Heart right ventricle (tissue), 16 donors: Measurements from ENCODE around the gene PADI4. TPM values are rescaled to one million over a fixed set of nuclear protein-coding genes. Genes with fewer than 3 reads are reported as not detected.

Source experiments
- ATAC-seq, 8 donors: fragments of 200-7000 bp; cut with Tn5 transposase; one replicate each; pipeline ENCODE4 v1.9.1; 2020; ENCODE audit warnings: mild to moderate bottlenecking in 8 of 8, moderate library complexity in 8 of 8, moderate number of reproducible peaks in 1 of 8
- DNase-seq, 2 donors: peaks; one replicate each; pipeline ENCODE4 v3.0.0-alpha.2; 2020
- H3K27ac ChIP-seq, 10 donors: fragments of 200-600 bp; sonication (generic) in 2 of 10; one replicate each; pipeline versions ENCODE4 v1.5.0 to v1.8.0; 2020 to 2022; ENCODE audit warnings: mild to moderate bottlenecking in 3 of 10
- H3K27me3 ChIP-seq, 7 donors: fragments of 200-600 bp; one replicate each; pipeline ENCODE4 v1.8.0; 2021 to 2022; ENCODE audit warnings: mild to moderate bottlenecking in 2 of 7
- H3K36me3 ChIP-seq, 9 donors: fragments of 200-600 bp; sonication (generic) in 1 of 9; one replicate each; pipeline versions ENCODE4 v1.5.0 to v1.8.0; 2020 to 2022; ENCODE audit warnings: mild to moderate bottlenecking in 2 of 9
- H3K4me1 ChIP-seq, 9 donors: fragments of 200-600 bp; sonication (generic) in 1 of 9; one replicate each; pipeline versions ENCODE4 v1.5.0 to v1.8.0; 2020 to 2022; ENCODE audit warnings: mild to moderate bottlenecking in 4 of 9
- H3K4me3 ChIP-seq, 10 donors: fragments of 200-600 bp; sonication (generic) in 2 of 10; one replicate each; pipeline versions ENCODE4 v1.5.0 to v1.8.0; 2020 to 2022; ENCODE audit warnings: mild to moderate bottlenecking in 7 of 10, moderate library complexity in 2 of 10
- H3K9me3 ChIP-seq, 11 donors: fragments of 200-600 bp in 10 of 11; sonication (generic) in 2 of 11; one replicate each; pipeline versions ENCODE4 v1.5.0 to v1.8.0; 2013 to 2022; ENCODE audit warnings: mild to moderate bottlenecking in 2 of 11, control low read depth in 1 of 11, moderate library complexity in 1 of 11
- WGBS, 2 donors: extraction: QIAGEN DNeasy Blood & Tissue Kit; methylation state at CpG; one replicate each; pipeline ENCODE4 v1.1.7; 2013; ENCODE audit warnings: inconsistent platforms in 1 of 2; 5-methylcytosine and 5-hydroxymethylcytosine counted together
- intact Hi-C, 10 donors: fragments of 100-400 bp; cut with DNase I; formaldehyde crosslinking; loops; one replicate each; pipeline versions ENCODE4 v1.11.1 to v1.14.2; 2022
- polyA plus RNA-seq, 2 donors: library from polyadenylated mRNA; stranded (reverse); fragments of 200-250 nt; gene quantifications; one replicate each; pipeline ENCODE4 v1.2.3, GENCODE V29; 2013
- total RNA-seq, 10 donors: library from RNA; stranded (reverse); fragmentation: NEBNext Ultra II Directional in 3 of 10; extraction: Animal tissue kit (Norgen Biotek cat#: 25700) in 3 of 10; gene quantifications; one replicate each; pipeline versions ENCODE4 v1.2.1 to v1.2.4, GENCODE V29; 2021 to 2023
- TF ChIP-seq, protein P1 (sequence below), 9 donors: fragments of 200-600 bp; sonication (generic) in 2 of 9; IDR thresholded peaks; one replicate each; pipeline versions ENCODE4 v1.5.0 to v1.8.0; 2021 to 2022; ENCODE audit warnings: antibody characterized with exemption in 9 of 9, mild to moderate bottlenecking in 5 of 9, moderate library complexity in 1 of 9
- donor health status: Arrhythmogenic right ventricular cardiomyopathy.
- donor health status: ischemic (EF 13 %, LVEDD 7.1; RV severe dilation, severe dysfunction).
- donor health status: healthy with polysubstance abuse.
- donor health status: DM: no; HTN: yes; CAD: no.
- donor health status: DM: no; HTN: no; CAD: no.
- donor health status: ischemic (EF 25% LVEDD 6.9; RV normal size, moderate dysfunction).
- donor health status: ischemic (EF 25% LVEDD 5.7; RV mildly dilated, moderate dysfunction).
- donor health status: healthy.
- donor health status: DM: yes; HTN: yes; CAD: no.
- donor health status: Ischemic cardiomyopathy.
- donor health status: ischemic (EF 35%, LVEDD 5.7; RV mildly dilated, moderate dysfunction).
- donor health status: nonischemic (EF 11% LVEDD 7.7; RV severe dilation, severe dysfunction).
- donor health status: DM: yes; HTN: yes; CAD: no.
- donor health status: PGD.
- donor health status: ischemic (EF 29% LVEDD 5.4; RV normal size, mild dysfunction).
- donor health status: nonischemic (EF 23%, LVEDD 6.1; RV moderate dilation, normal function).

The PADI4 gene
- total and polyA plus RNA-seq, 12 donors: 0.06 to 3.0 (median 0.61) TPM; not detected in 2

DNA sequence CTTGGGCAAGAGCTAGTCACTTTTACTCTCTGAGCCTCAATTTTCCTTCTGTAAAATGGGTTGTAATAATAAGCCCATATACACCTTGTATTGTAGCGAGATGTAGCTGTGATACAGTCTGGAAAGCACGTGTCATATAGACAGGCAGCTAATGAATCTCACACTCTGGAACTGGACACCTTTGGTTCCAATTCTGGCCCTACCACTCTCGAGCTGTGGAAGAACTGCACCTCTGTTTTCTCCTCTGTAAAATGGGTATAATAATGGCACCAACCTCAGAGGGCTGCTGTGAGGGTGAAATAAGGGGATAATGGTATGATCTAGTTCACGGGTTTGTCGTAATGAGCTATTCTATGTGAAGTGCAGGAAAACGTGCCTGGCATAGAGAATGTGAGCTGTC, 668 bp upstream of the PADI4 start:
- WGBS, 2 donors: 87% methylated on average over 6 of the region's 6 CpGs
- Histone ChIP-seq H3K9me3 (peaks cover 0 to 12% (median 1%) of the 10 kb centered on the region in 11 donors), H3K4me1 (peaks cover 0 to 4% (median 0%) of the 10 kb centered on the region in 9 donors), H3K27me3 (peaks cover 0 to 68% (median 51%) of the 10 kb centered on the region in 7 donors), H3K4me3 (no peak overlapping the region), H3K27ac (peak overlapping the region in 1 of 10 donors; percentile 49), H3K36me3 (no peaks in the 10 kb centered on the region)
- intact Hi-C loops: no loop called here
- DNase-seq (no peak), ATAC-seq (no peak)
- TF ChIP-seq, protein P1, sequence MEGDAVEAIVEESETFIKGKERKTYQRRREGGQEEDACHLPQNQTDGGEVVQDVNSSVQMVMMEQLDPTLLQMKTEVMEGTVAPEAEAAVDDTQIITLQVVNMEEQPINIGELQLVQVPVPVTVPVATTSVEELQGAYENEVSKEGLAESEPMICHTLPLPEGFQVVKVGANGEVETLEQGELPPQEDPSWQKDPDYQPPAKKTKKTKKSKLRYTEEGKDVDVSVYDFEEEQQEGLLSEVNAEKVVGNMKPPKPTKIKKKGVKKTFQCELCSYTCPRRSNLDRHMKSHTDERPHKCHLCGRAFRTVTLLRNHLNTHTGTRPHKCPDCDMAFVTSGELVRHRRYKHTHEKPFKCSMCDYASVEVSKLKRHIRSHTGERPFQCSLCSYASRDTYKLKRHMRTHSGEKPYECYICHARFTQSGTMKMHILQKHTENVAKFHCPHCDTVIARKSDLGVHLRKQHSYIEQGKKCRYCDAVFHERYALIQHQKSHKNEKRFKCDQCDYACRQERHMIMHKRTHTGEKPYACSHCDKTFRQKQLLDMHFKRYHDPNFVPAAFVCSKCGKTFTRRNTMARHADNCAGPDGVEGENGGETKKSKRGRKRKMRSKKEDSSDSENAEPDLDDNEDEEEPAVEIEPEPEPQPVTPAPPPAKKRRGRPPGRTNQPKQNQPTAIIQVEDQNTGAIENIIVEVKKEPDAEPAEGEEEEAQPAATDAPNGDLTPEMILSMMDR (IDR thresholded peaks at IDR 0.05): no peak

DNA sequence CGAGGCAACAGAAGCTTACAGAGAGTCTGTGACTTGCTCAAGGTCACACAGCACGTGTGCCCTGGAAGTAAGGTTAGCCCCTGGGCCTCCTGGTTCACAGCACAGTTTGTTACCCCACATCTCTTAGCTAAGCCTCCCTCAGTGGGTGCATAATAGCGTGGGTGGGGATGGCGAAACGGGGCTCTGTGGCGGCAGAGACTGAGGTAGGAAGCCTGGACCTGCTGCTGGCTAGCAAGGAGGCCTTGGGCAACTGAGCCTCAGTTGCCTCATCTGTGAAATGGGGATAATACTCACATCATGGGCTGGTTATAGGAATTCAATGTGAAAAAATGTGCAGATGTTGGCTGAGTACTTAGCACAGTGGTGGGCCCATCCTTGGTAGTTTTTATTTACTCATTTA, 596 bp downstream of the PADI4 start:
- no peaks in the 10 kb centered on the region for H3K9me3 ChIP-seq
- peaks cover 0 to 81% (median 54%) of the 10 kb centered on the region in 7 donors for H3K27me3 ChIP-seq
- H3K36me3 ChIP-seq: no peaks in the 10 kb centered on the region
- peak overlapping the region in 1 of 10 donors; percentile 61 for H3K27ac ChIP-seq
- DNase-seq (no peak), ATAC-seq (no peak)
- TF ChIP-seq, protein P1 (IDR thresholded peaks at IDR 0.05): no peak
- peak overlapping the region in 1 of 10 donors; percentile 29 for H3K4me3 ChIP-seq
- H3K4me1 ChIP-seq: peaks cover 0 to 1% (median 0%) of the 10 kb centered on the region in 9 donors
- intact Hi-C loops: no loop called here
- 57 to 61% methylated on average over 6 of the region's 6 CpGs for WGBS, 2 donors

DNA sequence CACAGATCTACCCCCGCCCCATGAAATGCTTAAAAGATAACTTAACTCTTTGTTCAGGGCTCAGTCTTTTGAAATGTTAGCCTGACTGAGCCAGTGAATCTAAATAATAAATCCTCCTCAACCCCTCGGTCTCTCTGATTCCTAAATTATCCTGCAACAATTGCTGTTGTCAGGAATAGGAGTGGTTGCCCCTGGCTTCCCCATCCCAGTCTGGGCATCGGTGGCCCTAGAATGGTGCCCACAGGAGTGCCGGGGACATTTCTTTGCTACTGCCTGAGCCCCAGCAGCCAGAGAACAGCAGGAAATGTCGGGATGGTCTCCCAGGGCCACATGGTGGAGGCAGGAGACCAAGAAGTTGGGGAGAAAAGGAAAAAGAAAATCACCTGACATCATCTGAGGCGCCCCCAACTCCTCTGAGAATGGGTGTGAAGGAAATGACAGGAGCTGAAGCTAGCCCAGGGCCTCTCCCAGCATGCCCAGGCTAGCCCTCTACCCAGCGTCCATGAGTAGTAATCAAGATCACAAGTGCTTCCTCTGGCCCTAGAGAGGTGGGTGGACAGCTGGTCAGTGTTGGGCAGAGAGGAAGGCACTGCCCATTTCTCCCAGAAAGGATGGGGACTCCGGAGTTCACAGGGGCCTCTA, 1.6 kb downstream of the PADI4 start:
- Histone ChIP-seq H3K27me3 (peaks cover 0 to 87% (median 63%) of the 10 kb centered on the region in 7 donors), H3K4me3 (peak overlapping the region in 1 of 10 donors; percentile 29), H3K27ac (no peak overlapping the region), H3K36me3 (no peaks in the 10 kb centered on the region), H3K9me3 (no peaks in the 10 kb centered on the region), H3K4me1 (no peaks in the 10 kb centered on the region)
- TF ChIP-seq, protein P1 (IDR thresholded peaks at IDR 0.05): no peak
- DNase-seq (no peak), ATAC-seq (no peak)
- intact Hi-C loops: no loop called here
- WGBS, 2 donors: 45 to 51% methylated on average over 8 of the region's 8 CpGs

DNA sequence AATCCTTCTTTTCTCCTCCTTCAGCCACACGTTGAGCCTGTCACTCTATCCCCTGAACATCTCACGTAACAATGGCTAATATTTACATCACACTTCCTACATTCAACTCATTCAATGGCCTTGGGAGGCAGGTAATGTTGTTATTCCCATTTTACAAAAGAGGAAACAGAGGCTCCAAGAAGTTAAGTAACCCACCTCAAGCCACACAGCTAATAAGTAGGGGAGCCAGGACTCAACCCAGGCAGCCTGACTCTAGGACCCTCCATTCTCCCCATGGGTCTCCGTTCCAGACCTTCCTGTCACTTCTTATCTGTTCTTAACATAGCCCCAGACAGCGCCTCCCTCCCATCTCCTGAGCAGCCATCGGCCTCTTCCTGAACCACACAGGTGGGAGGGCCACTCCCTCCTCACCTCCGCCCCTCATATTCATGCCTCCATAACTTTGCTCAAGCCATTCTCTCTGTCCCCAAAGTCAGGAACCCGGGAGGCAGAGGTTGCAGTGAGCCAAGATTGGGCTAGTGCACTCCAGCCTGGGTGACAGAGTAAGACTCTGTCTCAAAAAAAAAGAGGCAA, 2.2 kb downstream of the PADI4 start:
- DNase-seq (no peak), ATAC-seq (no peak)
- TF ChIP-seq, protein P1 (IDR thresholded peaks at IDR 0.05): no peak
- Histone ChIP-seq H3K4me1 (no peaks in the 10 kb centered on the region), H3K27ac (no peak overlapping the region), H3K4me3 (no peak overlapping the region), H3K9me3 (no peaks in the 10 kb centered on the region), H3K27me3 (peaks cover 0 to 91% (median 69%) of the 10 kb centered on the region in 7 donors), H3K36me3 (no peaks in the 10 kb centered on the region)
- WGBS, 2 donors: 26 to 43% methylated on average over 7 of the region's 7 CpGs
- intact Hi-C loops: no loop called here
